NCI-H2029 treated with DMSO at 0.1 percent for 48 hours (cell line): ENCODE data around the gene TRAPPC2.

ENCODE experiments used
- DNase-seq: peaks from one replicate; lab custom pipeline; 2025; lab: John Stamatoyannopoulos, UW

TRAPPC2 gene

DNA sequence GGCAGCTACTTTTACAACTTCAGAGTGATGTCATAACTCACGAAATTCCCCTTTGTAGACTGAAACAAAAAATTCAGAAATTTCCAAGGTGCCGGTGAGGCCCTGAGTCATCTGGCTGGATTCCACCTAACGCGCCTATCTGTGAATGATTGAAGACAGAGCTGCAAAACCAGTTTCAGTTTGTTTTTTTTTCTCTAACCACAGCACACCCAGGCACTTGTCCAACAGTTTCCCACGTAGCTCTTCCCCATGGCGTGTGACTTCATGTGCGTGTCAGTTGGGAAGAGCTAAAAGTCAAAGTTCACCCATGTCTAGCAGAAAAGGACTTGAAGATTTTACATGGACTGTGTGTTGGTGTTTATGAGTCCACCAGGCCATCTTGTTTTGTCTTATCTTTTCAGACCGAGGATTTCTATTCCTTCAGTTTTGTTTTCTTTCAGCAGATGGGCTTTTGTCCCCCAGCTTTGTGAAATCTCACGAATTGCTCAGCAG, 65.1 kb downstream of the TRAPPC2 start:
- DNase-seq = peak; percentile 53

GRCh38 chrX:13667919-13668318, 66.5 kb downstream of the TRAPPC2 start:
- no peak for DNase-seq

- DNase-seq = no peak
Measured at GRCh38 chrX:13666836-13667235, 67.6 kb downstream of the TRAPPC2 start.

DNA sequence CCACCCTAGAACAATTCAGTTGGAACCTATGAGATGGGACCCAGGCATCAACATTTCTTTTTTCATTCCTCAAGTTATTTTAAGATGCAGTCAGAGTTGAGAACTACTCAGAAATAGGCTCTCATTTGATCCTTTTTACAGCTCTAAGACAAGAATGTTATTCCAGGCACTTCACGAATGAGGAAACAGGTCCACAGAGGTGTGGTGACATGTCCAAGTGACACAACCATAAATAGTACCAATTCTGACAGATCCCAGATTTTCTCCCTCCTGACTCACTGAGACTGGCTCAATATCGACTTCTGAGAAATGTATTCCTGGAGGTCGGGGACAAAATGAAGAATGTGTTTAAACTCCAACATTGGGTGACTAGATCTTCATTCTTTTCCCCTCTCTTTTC, 70.4 kb downstream of the TRAPPC2 start:
- DNase-seq = no peak

- DNase-seq = no peak
Measured at GRCh38 chrX:13662355-13662791, 72.0 kb downstream of the TRAPPC2 start.
